ENCODE measurements around the gene CHTOP.

CHTOP gene

DNA sequence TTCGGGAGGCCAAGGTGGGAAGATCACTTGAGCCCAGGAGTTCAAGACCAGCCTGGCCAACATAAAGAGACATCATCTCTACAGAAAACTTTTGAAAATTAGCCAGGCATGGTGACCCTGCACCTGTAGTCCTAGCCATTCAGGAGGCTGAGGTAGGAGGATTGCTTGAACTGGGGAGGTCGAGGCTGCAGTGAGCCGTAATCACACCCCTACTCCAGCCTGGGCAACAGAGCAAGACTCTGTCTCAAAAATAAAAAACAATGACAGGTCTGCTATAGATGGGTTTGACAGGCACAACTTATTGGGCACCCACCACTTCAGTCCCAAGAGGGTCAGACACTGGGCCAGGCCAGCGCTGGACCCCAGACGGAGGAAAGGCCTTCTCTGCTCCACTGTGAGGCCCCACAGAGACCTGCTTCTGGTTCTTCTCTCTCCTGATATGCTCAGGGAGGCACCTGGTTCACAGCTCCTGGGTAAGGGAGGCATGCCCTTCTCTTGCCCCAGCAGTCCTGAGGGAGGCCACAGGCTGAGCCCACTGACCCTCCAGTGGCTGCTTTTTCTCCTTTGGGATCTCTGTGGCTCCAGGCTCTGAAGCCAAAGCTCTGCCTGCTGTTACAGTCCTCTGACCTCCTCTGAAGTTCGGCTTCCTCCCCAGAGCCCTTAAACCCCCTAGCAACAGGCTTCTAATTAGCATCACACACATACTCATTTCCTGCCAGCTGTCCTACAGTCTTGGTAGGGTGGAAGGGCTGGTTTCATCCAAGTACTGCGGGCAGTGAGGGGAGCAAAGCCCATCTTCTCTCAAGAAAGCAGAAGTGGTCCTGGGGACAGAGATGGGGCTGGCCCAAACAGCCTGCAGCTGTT, 35.3 kb upstream of the CHTOP start:
- peaks cover 60 to 76% (median 71%) of the 10 kb centered on the region in 10 experiments for H3K4me1 ChIP-seq

DNA sequence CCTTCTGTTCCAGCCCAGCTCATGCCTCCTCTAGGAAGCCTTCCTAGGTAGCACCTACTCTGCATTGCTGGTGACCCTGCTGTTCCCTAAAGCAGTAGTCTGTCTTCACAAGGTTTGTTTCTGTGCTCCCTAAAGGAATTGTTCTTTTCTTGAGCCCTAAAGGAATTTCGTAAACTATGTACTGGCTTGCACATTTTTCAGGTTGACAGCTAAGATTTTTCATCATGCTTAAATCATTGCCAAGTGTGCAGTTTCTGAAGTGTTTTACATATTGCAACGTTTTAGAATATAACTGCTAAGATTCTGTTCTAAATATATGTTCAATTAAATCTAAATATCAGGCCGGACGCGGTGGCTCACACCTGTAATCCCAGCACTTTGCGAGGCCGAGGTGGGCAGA, 34.0 kb upstream of the CHTOP start:
- H3K27me3 ChIP-seq: no peaks in the 10 kb centered on the region
- H3K4me1 ChIP-seq: peaks cover 60 to 80% (median 74%) of the 10 kb centered on the region in 10 experiments
- no peaks in the 10 kb centered on the region for H3K9me3 ChIP-seq (replicated peaks in 1 of 11)
- H3K36me3 ChIP-seq: no peaks in the 10 kb centered on the region
- H3K9ac ChIP-seq: peak overlapping the region in 9 of 11 experiments; percentile 52 to 90 (median 70); a peak in 17 of 22 replicates
- no peak for TF ChIP-seq Cebpa-rat (IDR thresholded peaks at IDR 0.05)
- H4K20me1 ChIP-seq: no peaks in the 10 kb centered on the region
- peak overlapping the region; percentile 27 to 99 (median 95); a peak in 21 of 22 replicates for H3K27ac ChIP-seq
- H3K4me2 ChIP-seq: peak overlapping the region; percentile 79 to 97 (median 89)
- no peak overlapping the region for H3K4me3 ChIP-seq

More for the DNA sequence above, 35.3 kb upstream of the CHTOP start:
- no peaks in the 10 kb centered on the region for H3K27me3 ChIP-seq
- H3K36me3 ChIP-seq: no peaks in the 10 kb centered on the region
- H4K20me1 ChIP-seq: no peaks in the 10 kb centered on the region
- H3K4me3 ChIP-seq: peak overlapping the region in 6 of 10 experiments; percentile 32 to 53 (median 46); a peak in 8 of 20 replicates
- peak in 1 of 11 experiments; percentile 36; a peak in 1 of 22 replicates for TF ChIP-seq Cebpa-rat (IDR thresholded peaks at IDR 0.05)
- H3K9ac ChIP-seq: peak overlapping the region; percentile 77 to 90 (median 85); a peak in 21 of 22 replicates
- H3K9me3 ChIP-seq (replicated peaks in 1 of 11): no peaks in the 10 kb centered on the region
- H3K4me2 ChIP-seq: peak overlapping the region; percentile 79 to 97 (median 91)
- H3K27ac ChIP-seq: peak overlapping the region; percentile 90 to 99 (median 95)

- H3K4me3 ChIP-seq: no peak overlapping the region
- no peaks in the 10 kb centered on the region for H3K36me3 ChIP-seq
- TF ChIP-seq Cebpa-rat (IDR thresholded peaks at IDR 0.05): no peak
- peak overlapping the region in 8 of 11 experiments; percentile 53 to 99 (median 96); a peak in 12 of 22 replicates for H3K27ac ChIP-seq
- H3K4me1 ChIP-seq: peaks cover 57 to 73% (median 67%) of the 10 kb centered on the region in 10 experiments
- no peaks in the 10 kb centered on the region for H3K9me3 ChIP-seq (replicated peaks in 1 of 11)
- H3K4me2 ChIP-seq: peak overlapping the region; percentile 40 to 97 (median 87); a peak in 20 of 22 replicates
- no peaks in the 10 kb centered on the region for H4K20me1 ChIP-seq
- H3K27me3 ChIP-seq: no peaks in the 10 kb centered on the region
- no peak overlapping the region for H3K9ac ChIP-seq
Observed at GRCh38 chr1:153602749-153603148, 31.1 kb upstream of the CHTOP start.

- H3K36me3 ChIP-seq: no peaks in the 10 kb centered on the region
- H3K4me1 ChIP-seq: peaks cover 54 to 74% (median 63%) of the 10 kb centered on the region in 10 experiments
- H3K9me3 ChIP-seq (replicated peaks in 1 of 11): no peaks in the 10 kb centered on the region
- no peak overlapping the region for H3K9ac ChIP-seq
- no peaks in the 10 kb centered on the region for H4K20me1 ChIP-seq
- H3K4me3 ChIP-seq: no peak overlapping the region
- TF ChIP-seq Cebpa-rat (IDR thresholded peaks at IDR 0.05): no peak
- H3K27me3 ChIP-seq: no peaks in the 10 kb centered on the region
- no peak overlapping the region for H3K27ac ChIP-seq
- H3K4me2 ChIP-seq: no peak overlapping the region
Observed at GRCh38 chr1:153606194-153606593, 27.7 kb upstream of the CHTOP start.

DNA sequence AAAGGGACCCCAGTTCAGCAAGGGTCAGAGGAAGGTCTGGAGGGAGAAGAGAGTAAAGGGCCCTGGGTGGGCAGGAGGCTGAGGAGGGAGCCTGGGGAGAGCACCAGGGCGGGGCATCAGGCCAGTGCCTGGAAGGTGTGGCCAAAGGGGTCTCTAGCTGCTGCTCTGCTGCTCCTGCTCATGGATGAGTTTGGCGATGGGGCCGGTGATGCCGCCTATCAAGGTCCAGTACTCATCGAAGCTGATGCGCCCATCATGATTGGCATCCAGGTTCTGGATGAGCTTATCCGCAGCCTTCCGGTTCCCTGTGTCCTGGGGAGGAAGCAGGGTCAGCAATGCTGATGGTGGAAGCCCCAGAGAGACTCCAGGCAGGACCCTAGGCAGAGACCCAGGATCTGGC, 26.5 kb upstream of the CHTOP start:
- Histone ChIP-seq H3K4me3 (no peak overlapping the region), H3K4me1 (peaks cover 43 to 74% (median 55%) of the 10 kb centered on the region in 10 experiments), H3K9ac (peak overlapping the region in 6 of 11 experiments; percentile 3 to 24 (median 13); a peak in 5 of 22 replicates), H4K20me1 (no peaks in the 10 kb centered on the region), H3K27ac (peak overlapping the region in 4 of 11 experiments; percentile 10 to 65 (median 62); a peak in 6 of 22 replicates), H3K36me3 (no peaks in the 10 kb centered on the region), H3K27me3 (no peaks in the 10 kb centered on the region), H3K4me2 (peak overlapping the region in 10 of 11 experiments; percentile 16 to 92 (median 76); a peak in 19 of 22 replicates), H3K9me3 (replicated peaks in 1 of 11) (no peaks in the 10 kb centered on the region)
- no peak for TF ChIP-seq Cebpa-rat (IDR thresholded peaks at IDR 0.05)

- Histone ChIP-seq H3K4me2 (peak overlapping the region; percentile 55 to 92 (median 79)), H3K9ac (peak overlapping the region in 8 of 11 experiments; percentile 15 to 55 (median 37); a peak in 10 of 22 replicates), H3K4me3 (peak overlapping the region in 2 of 10 experiments; percentile 12 to 30; a peak in 2 of 20 replicates), H3K27me3 (no peaks in the 10 kb centered on the region), H3K9me3 (replicated peaks in 1 of 11) (no peaks in the 10 kb centered on the region), H4K20me1 (no peaks in the 10 kb centered on the region), H3K36me3 (no peaks in the 10 kb centered on the region), H3K4me1 (peaks cover 40 to 66% (median 49%) of the 10 kb centered on the region in 10 experiments), H3K27ac (peak overlapping the region in 9 of 11 experiments; percentile 13 to 71 (median 59); a peak in 17 of 22 replicates)
- TF ChIP-seq Cebpa-rat (IDR thresholded peaks at IDR 0.05): no peak
Observed at GRCh38 chr1:153608089-153608682, 25.7 kb upstream of the CHTOP start.

DNA sequence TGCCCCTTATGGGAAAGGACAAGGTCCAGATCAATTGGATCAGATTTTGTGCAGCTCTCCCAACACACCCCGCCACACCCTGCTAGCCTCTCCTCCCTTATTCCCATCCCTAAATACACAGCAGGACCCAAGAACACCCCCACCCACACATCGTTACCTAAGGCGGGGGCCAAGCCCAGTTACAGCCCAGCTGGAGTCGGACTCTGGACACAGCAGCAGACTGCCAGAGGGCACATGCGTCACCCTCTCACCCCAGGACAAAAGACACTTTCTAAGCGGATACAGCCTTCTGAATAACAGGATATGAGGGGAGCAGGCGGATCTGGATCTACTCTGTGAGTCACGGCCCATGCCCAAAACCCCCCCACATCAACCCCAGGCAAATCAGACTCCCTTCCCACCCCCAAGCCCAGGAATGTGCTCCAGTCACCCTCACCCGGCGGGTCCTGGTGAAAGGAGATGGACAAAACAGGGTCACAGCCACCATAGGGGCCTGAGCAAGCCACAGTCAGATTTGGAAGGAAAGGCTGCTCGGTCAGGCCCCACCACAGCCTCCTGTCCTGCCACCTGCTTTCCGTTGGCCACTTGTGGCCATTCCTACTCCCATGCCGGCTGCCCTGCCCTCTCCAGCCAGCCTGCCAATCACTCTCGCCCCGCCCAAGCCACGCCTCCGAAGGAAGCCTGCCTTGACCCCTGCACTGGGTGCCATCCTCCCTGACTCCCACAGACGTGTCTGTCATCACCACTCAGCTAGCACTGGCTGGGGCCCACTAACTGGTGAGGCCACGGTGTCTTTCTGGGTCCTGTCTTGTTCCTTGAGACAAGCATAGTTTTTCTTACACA, 24.9 kb upstream of the CHTOP start:
- peak overlapping the region in 9 of 11 experiments; percentile 13 to 71 (median 59); a peak in 16 of 22 replicates for H3K27ac ChIP-seq
- no peak for TF ChIP-seq Cebpa-rat (IDR thresholded peaks at IDR 0.05)
- peaks cover 38 to 61% (median 43%) of the 10 kb centered on the region in 10 experiments for H3K4me1 ChIP-seq
- H3K4me2 ChIP-seq: peak overlapping the region; percentile 55 to 92 (median 79)
- H4K20me1 ChIP-seq: no peaks in the 10 kb centered on the region
- no peaks in the 10 kb centered on the region for H3K9me3 ChIP-seq (replicated peaks in 1 of 11)
- peak overlapping the region in 7 of 11 experiments; percentile 20 to 55 (median 41); a peak in 8 of 22 replicates for H3K9ac ChIP-seq
- no peaks in the 10 kb centered on the region for H3K27me3 ChIP-seq
- H3K4me3 ChIP-seq: peak overlapping the region in 2 of 10 experiments; percentile 12 to 30; a peak in 2 of 20 replicates
- no peaks in the 10 kb centered on the region for H3K36me3 ChIP-seq

- no peaks in the 10 kb centered on the region for H3K9me3 ChIP-seq (replicated peaks in 1 of 11)
- no peaks in the 10 kb centered on the region for H4K20me1 ChIP-seq
- no peaks in the 10 kb centered on the region for H3K27me3 ChIP-seq
- no peak for TF ChIP-seq Cebpa-rat (IDR thresholded peaks at IDR 0.05)
- no peaks in the 10 kb centered on the region for H3K36me3 ChIP-seq
- H3K4me3 ChIP-seq: no peak overlapping the region; a peak in 1 of 20 replicates
- H3K4me1 ChIP-seq: peaks cover 44 to 67% (median 49%) of the 10 kb centered on the region in 10 experiments
- peak overlapping the region in 4 of 11 experiments; percentile 1 to 55 (median 26); a peak in 4 of 22 replicates for H3K9ac ChIP-seq
- peak overlapping the region in 8 of 11 experiments; percentile 13 to 71 (median 60); a peak in 12 of 22 replicates for H3K27ac ChIP-seq
- peak overlapping the region; percentile 43 to 92 (median 79) for H3K4me2 ChIP-seq
Observed at GRCh38 chr1:153609585-153609907, 24.3 kb upstream of the CHTOP start.

All from BLaER1 treated with 17β-estradiol and CSF1 and Interleukin-3, amounts not matched to agents 10 nM and 100 nM (cell line).